ENCODE results near the gene SUGP2.
"Not testable (repeated sequence)": the region's sequence is repeated elsewhere in the genome, so short reads cannot be mapped to it uniquely, and the experiment has no call there.

SUGP2 gene

GRCh38 chr19:19027228-19027627 lies 6.1 kb downstream of the SUGP2 start:
- TF ChIP-seq, protein P1, sequence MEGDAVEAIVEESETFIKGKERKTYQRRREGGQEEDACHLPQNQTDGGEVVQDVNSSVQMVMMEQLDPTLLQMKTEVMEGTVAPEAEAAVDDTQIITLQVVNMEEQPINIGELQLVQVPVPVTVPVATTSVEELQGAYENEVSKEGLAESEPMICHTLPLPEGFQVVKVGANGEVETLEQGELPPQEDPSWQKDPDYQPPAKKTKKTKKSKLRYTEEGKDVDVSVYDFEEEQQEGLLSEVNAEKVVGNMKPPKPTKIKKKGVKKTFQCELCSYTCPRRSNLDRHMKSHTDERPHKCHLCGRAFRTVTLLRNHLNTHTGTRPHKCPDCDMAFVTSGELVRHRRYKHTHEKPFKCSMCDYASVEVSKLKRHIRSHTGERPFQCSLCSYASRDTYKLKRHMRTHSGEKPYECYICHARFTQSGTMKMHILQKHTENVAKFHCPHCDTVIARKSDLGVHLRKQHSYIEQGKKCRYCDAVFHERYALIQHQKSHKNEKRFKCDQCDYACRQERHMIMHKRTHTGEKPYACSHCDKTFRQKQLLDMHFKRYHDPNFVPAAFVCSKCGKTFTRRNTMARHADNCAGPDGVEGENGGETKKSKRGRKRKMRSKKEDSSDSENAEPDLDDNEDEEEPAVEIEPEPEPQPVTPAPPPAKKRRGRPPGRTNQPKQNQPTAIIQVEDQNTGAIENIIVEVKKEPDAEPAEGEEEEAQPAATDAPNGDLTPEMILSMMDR (IDR thresholded peaks at IDR 0.05; ENCODE audit: insufficient read depth, low read length, poor library complexity, severe bottlenecking), result no peak
- TF ChIP-seq EZH2phosphoT487 (conservative IDR thresholded peaks at IDR 0.05; ENCODE audit: low read length), result no peak
- Histone ChIP-seq H3K79me2 (ENCODE audit: insufficient read depth, low read length) (peaks cover 88% of the 10 kb centered on the region), H3K27ac (ENCODE audit: low read depth, low read length) (no peak overlapping the region), H3K9me3 (ENCODE audit: insufficient read depth, low read length) (no peaks in the 10 kb centered on the region), H3F3A (ENCODE audit: insufficient read depth) (no peaks in the 10 kb centered on the region), H3K9me2 (replicated peaks; ENCODE audit: insufficient read depth, low read length) (no peaks in the 10 kb centered on the region), H3K36me3 (ENCODE audit: low read length) (peaks cover 27% of the 10 kb centered on the region; the same call in 1 of the 2 replicates), H2AFZ (ENCODE audit: low read depth, low read length, severe bottlenecking) (no peak overlapping the region), H3K27me3 (ENCODE audit: low read length) (no peaks in the 10 kb centered on the region), H3K4me3 (ENCODE audit: insufficient read depth, low read length, poor library complexity, severe bottlenecking) (no peak overlapping the region), H3K9ac (ENCODE audit: low read length) (no peak overlapping the region), H4K20me1 (ENCODE audit: low read depth, low read length) (peaks cover 12% of the 10 kb centered on the region; the same call in 1 of the 2 replicates), H3K4me2 (ENCODE audit: low read depth, low read length, poor library complexity, severe bottlenecking) (no peak overlapping the region)

DNA sequence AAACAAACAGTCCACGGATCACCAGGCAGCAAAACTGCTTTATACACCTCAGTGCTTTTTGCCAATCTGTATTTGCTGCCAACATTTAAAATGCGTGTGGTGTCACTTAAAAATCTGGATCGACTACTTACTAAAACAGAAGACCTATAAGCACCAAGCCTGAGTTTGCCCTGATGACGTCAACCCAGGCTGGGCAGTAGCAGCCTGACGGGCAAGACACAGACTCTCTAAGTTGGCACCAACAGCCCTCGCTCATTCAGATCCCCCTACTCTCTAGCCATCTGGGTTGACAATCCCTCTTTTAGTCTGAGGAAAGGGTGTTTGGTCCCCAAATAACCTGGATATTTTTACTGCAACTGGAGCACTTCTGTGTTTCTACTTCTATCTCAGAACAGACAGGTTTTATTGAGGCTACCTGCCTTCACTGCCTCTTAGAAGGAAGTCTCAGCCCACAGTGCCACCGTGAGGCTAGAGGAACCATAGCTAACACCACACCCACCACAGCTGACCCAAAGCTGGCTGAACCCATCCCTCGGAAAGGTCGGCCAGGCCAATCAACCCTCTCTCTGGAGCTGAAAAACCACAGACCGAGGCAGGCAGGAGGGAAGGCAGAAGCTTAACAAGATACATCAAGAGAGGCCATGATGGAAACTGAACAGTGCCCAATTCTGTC lies 6.9 kb downstream of the SUGP2 start:
- H3K9me3 ChIP-seq (ENCODE audit: insufficient read depth, low read length), result no peaks in the 10 kb centered on the region
- H3K27ac ChIP-seq (ENCODE audit: low read depth, low read length), result no peak overlapping the region
- H3K9ac ChIP-seq (ENCODE audit: low read length), result no peak overlapping the region
- H3K9me2 ChIP-seq (replicated peaks; ENCODE audit: insufficient read depth, low read length), result no peaks in the 10 kb centered on the region
- no peak overlapping the region for H3K4me2 ChIP-seq (ENCODE audit: low read depth, low read length, poor library complexity, severe bottlenecking)
- H4K20me1 ChIP-seq (ENCODE audit: low read depth, low read length), result peaks cover 12% of the 10 kb centered on the region; the same call in 1 of the 2 replicates
- H3K27me3 ChIP-seq (ENCODE audit: low read length), result no peaks in the 10 kb centered on the region
- H3K79me2 ChIP-seq (ENCODE audit: insufficient read depth, low read length), result peaks cover 87% of the 10 kb centered on the region
- no peak overlapping the region for H2AFZ ChIP-seq (ENCODE audit: low read depth, low read length, severe bottlenecking)
- H3K36me3 ChIP-seq (ENCODE audit: low read length), result peaks cover 28% of the 10 kb centered on the region; the same call in 1 of the 2 replicates
- no peaks in the 10 kb centered on the region for H3F3A ChIP-seq (ENCODE audit: insufficient read depth)
- no peak for TF ChIP-seq EZH2phosphoT487 (conservative IDR thresholded peaks at IDR 0.05; ENCODE audit: low read length)
- TF ChIP-seq, protein P1 (IDR thresholded peaks at IDR 0.05; ENCODE audit: insufficient read depth, low read length, poor library complexity, severe bottlenecking), result no peak
- no peak overlapping the region for H3K4me3 ChIP-seq (ENCODE audit: insufficient read depth, low read length, poor library complexity, severe bottlenecking)

GRCh38 chr19:19025861-19026260 lies 7.5 kb downstream of the SUGP2 start:
- peaks cover 27% of the 10 kb centered on the region; the same call in 1 of the 2 replicates for H3K36me3 ChIP-seq (ENCODE audit: low read length)
- H3K27ac ChIP-seq (ENCODE audit: low read depth, low read length), result no peak overlapping the region
- TF ChIP-seq EZH2phosphoT487 (conservative IDR thresholded peaks at IDR 0.05; ENCODE audit: low read length), result no peak
- TF ChIP-seq, protein P1 (IDR thresholded peaks at IDR 0.05; ENCODE audit: insufficient read depth, low read length, poor library complexity, severe bottlenecking), result no peak
- no peaks in the 10 kb centered on the region for H3K27me3 ChIP-seq (ENCODE audit: low read length)
- no peak overlapping the region for H3K9ac ChIP-seq (ENCODE audit: low read length)
- H3K4me2 ChIP-seq (ENCODE audit: low read depth, low read length, poor library complexity, severe bottlenecking), result no peak overlapping the region
- no peaks in the 10 kb centered on the region for H3F3A ChIP-seq (ENCODE audit: insufficient read depth)
- H3K9me2 ChIP-seq (replicated peaks; ENCODE audit: insufficient read depth, low read length), result no peaks in the 10 kb centered on the region
- peaks cover 12% of the 10 kb centered on the region; the same call in 1 of the 2 replicates for H4K20me1 ChIP-seq (ENCODE audit: low read depth, low read length)
- no peak overlapping the region for H2AFZ ChIP-seq (ENCODE audit: low read depth, low read length, severe bottlenecking)
- no peaks in the 10 kb centered on the region for H3K9me3 ChIP-seq (ENCODE audit: insufficient read depth, low read length)
- H3K4me3 ChIP-seq (ENCODE audit: insufficient read depth, low read length, poor library complexity, severe bottlenecking), result no peak overlapping the region
- peaks cover 87% of the 10 kb centered on the region for H3K79me2 ChIP-seq (ENCODE audit: insufficient read depth, low read length)

DNA sequence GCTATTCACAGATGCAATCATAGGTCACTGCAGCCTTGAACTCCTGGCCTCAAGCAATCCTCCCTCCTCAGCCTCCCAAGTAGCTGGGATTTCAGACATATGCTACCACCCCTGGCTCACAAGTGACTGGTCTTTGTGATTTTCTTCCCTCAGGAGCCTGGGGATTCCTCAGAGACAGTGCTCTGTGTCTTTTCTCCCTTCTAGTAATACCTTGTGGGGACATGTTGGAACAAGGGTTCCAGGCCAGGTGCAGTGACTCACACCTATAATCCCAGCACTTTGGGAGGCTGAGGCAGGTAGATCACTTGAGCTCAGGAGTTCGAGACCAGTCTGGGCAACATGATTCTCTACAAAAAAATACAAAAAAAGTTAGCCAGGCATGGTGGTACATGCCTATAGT lies 9.9 kb downstream of the SUGP2 start:
- peaks cover 91% of the 10 kb centered on the region for H3K79me2 ChIP-seq (ENCODE audit: insufficient read depth, low read length)
- H4K20me1 ChIP-seq (ENCODE audit: low read depth, low read length), result peaks cover 17% of the 10 kb centered on the region; the same call in 1 of the 2 replicates
- not testable (repeated sequence) for H3K27ac ChIP-seq (ENCODE audit: low read depth, low read length)

More for the DNA sequence above, 9.9 kb downstream of the SUGP2 start:
- H3K9me3 ChIP-seq (ENCODE audit: insufficient read depth, low read length); H3K9me2 ChIP-seq (replicated peaks; ENCODE audit: insufficient read depth, low read length); H3K9ac ChIP-seq (ENCODE audit: low read length); H2AFZ ChIP-seq (ENCODE audit: low read depth, low read length, severe bottlenecking); H3F3A ChIP-seq (ENCODE audit: insufficient read depth); H3K27me3 ChIP-seq (ENCODE audit: low read length); H3K4me2 ChIP-seq (ENCODE audit: low read depth, low read length, poor library complexity, severe bottlenecking); H3K4me3 ChIP-seq (ENCODE audit: insufficient read depth, low read length, poor library complexity, severe bottlenecking): not testable (repeated sequence)
- H3K36me3 ChIP-seq (ENCODE audit: low read length), result peaks cover 34% of the 10 kb centered on the region; the same call in 1 of the 2 replicates

All from SU-DHL-6 (cell line).